Measurements from ENCODE around the gene RERE. TPM values are rescaled to one million over a fixed set of nuclear protein-coding genes. Genes with fewer than 3 reads are reported as not detected.

RERE gene
- total RNA-seq, 1 donor = 55.0 TPM

DNA sequence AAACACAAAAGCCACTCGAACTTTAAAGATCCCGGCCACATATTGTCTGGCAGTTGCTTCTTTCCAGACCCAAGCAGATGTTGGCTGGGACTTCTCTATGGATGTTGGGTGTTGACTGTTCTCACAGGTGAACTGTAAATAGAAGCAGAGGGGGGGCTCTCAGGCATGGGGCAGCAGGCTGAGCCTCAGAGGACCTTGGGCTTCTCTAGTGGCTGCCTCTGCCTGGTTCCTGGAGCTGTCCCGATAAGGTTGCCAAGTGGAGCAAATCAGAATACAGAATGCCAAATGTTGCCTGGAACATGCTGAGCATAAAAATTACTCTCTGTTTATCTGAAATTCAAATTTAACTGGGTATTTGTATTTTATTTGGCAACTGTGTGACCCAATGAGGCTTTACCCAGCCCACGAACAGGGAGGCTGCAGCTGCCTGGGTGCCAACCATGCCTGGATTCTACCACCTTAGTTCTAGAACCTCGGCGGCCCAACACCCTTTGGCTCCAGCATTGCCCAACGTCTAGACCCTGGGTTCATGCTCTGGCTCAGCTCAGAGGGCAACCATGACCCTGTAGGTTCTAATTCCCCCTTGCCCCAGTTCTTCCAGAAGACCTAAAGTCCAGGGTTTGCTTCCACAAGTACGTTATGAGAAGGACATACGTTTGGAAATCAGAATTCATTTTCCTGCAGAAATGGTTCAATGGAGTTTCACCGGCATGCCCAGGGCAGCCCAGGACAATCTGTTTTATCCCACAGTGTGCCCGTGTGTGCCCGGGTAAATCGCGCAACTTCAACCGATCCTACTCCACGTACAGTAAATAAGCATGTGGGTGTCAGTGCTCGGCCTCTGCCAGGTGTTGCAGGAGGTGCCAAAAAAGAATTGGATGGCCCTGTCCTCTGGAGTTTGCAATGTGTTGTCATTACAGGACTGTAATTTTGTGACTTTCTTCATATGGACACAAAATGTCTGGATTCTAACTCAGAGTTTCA lies 504.9 kb downstream of the RERE start:
- H4K20me1 ChIP-seq (ENCODE audit: insufficient read depth, low read length) = no peaks in the 10 kb centered on the region
- TF ChIP-seq, protein P1, sequence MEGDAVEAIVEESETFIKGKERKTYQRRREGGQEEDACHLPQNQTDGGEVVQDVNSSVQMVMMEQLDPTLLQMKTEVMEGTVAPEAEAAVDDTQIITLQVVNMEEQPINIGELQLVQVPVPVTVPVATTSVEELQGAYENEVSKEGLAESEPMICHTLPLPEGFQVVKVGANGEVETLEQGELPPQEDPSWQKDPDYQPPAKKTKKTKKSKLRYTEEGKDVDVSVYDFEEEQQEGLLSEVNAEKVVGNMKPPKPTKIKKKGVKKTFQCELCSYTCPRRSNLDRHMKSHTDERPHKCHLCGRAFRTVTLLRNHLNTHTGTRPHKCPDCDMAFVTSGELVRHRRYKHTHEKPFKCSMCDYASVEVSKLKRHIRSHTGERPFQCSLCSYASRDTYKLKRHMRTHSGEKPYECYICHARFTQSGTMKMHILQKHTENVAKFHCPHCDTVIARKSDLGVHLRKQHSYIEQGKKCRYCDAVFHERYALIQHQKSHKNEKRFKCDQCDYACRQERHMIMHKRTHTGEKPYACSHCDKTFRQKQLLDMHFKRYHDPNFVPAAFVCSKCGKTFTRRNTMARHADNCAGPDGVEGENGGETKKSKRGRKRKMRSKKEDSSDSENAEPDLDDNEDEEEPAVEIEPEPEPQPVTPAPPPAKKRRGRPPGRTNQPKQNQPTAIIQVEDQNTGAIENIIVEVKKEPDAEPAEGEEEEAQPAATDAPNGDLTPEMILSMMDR (IDR thresholded peaks at IDR 0.05; ENCODE audit: extremely low read depth, low read depth, low read length) = no peak

DNA sequence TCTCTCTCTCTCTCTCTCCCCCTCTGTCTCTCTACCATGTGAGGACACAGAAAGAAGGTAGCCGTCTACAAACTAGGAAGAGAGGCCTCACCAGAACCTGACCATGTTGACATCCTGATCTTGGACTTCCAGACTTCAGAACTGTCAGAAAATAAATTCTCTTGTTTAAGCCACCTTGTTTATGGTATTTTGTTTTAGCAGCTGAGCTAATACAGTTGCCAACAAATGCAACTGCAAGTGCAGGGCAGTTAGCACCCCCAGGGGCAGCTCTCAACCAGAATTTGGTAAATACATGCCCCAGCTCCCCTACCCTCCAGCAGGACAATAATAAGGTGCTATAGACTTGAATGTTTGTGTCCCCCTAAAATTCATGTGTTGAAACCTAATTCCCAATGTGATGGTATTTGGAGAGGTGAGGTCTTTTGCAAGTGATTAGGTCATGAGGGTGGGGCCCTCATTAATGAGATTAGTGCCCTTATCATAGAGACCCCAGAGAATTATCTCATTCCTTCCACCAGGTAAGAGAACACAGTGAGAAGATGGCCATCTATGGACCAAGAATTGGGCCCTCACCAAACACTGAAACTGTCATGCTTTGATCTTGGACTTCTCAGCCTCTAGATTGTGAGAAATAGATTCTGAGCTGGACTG lies 506.2 kb downstream of the RERE start:
- no peaks in the 10 kb centered on the region for H3K36me3 ChIP-seq (ENCODE audit: insufficient read depth, low read length)
- H3K27me3 ChIP-seq (ENCODE audit: insufficient read depth, low read length) = no peaks in the 10 kb centered on the region
- no peak for DNase-seq (ENCODE audit: insufficient read length, low spot score, missing footprints)
- H3K4me3 ChIP-seq (ENCODE audit: insufficient read depth, low read length) = no peak overlapping the region
- no peak overlapping the region for H2AFZ ChIP-seq (ENCODE audit: low read length)
- no peaks in the 10 kb centered on the region for H3K79me2 ChIP-seq (ENCODE audit: insufficient read depth, low read length)
- no peak overlapping the region for H3K27ac ChIP-seq (ENCODE audit: low read depth, low read length)
- no peaks in the 10 kb centered on the region for H3K9me3 ChIP-seq (ENCODE audit: low read depth, low read length)
- H3K4me2 ChIP-seq (ENCODE audit: insufficient read depth, low read length) = no peak overlapping the region
- peaks cover 3% of the 10 kb centered on the region for H3K4me1 ChIP-seq (ENCODE audit: insufficient read depth, low read length)
- TF ChIP-seq, protein P1 (IDR thresholded peaks at IDR 0.05; ENCODE audit: extremely low read depth, low read depth, low read length) = no peak
- H4K20me1 ChIP-seq (ENCODE audit: insufficient read depth, low read length) = no peaks in the 10 kb centered on the region

More for the DNA sequence above, 504.9 kb downstream of the RERE start:
- no peaks in the 10 kb centered on the region for H3K9me3 ChIP-seq (ENCODE audit: low read depth, low read length)
- H3K79me2 ChIP-seq (ENCODE audit: insufficient read depth, low read length) = no peaks in the 10 kb centered on the region
- no peak overlapping the region for H3K4me2 ChIP-seq (ENCODE audit: insufficient read depth, low read length)
- no peak overlapping the region for H3K4me3 ChIP-seq (ENCODE audit: insufficient read depth, low read length)
- H3K4me1 ChIP-seq (ENCODE audit: insufficient read depth, low read length) = peaks cover 4% of the 10 kb centered on the region
- H3K27ac ChIP-seq (ENCODE audit: low read depth, low read length) = no peak overlapping the region
- no peaks in the 10 kb centered on the region for H3K27me3 ChIP-seq (ENCODE audit: insufficient read depth, low read length)
- no peak overlapping the region for H2AFZ ChIP-seq (ENCODE audit: low read length)
- DNase-seq (ENCODE audit: insufficient read length, low spot score, missing footprints) = no peak
- H3K36me3 ChIP-seq (ENCODE audit: insufficient read depth, low read length) = no peaks in the 10 kb centered on the region

DNA sequence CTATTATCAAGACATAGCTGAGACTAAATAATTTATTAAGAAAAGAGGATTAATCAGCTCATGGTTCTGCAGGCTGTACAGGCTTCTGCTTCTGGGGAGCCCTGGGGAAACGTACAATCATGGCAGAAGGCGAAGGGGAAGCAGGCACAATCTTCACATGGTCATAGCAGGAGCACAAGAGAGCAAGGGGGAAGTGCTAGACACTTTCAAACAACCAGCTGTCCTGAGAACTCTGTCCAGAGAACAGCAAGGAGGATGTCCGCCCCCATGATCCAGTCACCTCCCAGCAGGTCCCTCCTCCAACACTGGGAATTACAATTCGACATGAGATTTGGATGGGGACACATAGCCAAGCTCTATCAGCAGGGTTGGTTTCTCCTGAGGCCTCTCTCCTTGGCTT lies 509.8 kb downstream of the RERE start:
- Histone ChIP-seq H3K4me3 (ENCODE audit: insufficient read depth, low read length) (no peak overlapping the region), H4K20me1 (ENCODE audit: insufficient read depth, low read length) (no peaks in the 10 kb centered on the region), H3K27ac (ENCODE audit: low read depth, low read length) (no peak overlapping the region), H3K36me3 (ENCODE audit: insufficient read depth, low read length) (no peaks in the 10 kb centered on the region), H2AFZ (ENCODE audit: low read length) (no peak overlapping the region), H3K4me1 (ENCODE audit: insufficient read depth, low read length) (peaks cover 7% of the 10 kb centered on the region), H3K27me3 (ENCODE audit: insufficient read depth, low read length) (no peaks in the 10 kb centered on the region), H3K9me3 (ENCODE audit: low read depth, low read length) (no peaks in the 10 kb centered on the region), H3K4me2 (ENCODE audit: insufficient read depth, low read length) (no peak overlapping the region), H3K79me2 (ENCODE audit: insufficient read depth, low read length) (no peaks in the 10 kb centered on the region)
- DNase-seq (ENCODE audit: insufficient read length, low spot score, missing footprints) = no peak
- TF ChIP-seq, protein P1 (IDR thresholded peaks at IDR 0.05; ENCODE audit: extremely low read depth, low read depth, low read length) = no peak

DNA sequence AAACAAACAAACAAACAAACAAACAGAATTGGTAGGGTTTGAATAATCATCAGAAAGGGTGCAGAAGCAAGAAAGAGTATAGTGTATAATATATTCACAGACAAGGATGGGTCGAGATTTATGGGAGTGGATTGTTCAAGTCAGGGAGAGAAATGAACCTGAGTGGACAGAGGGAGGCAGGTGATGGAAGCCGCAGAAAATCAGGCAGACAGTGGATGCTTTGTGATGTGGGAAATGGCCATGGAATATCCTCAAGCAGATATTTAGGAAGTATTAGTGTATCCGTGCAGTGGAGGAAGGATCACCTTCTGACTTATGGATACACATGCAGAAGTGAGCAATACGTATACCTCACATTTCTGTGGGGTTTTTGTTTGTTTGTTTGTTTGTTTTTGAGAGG lies 513.6 kb downstream of the RERE start:
- H3K79me2 ChIP-seq (ENCODE audit: insufficient read depth, low read length) = no peaks in the 10 kb centered on the region
- H3K27ac ChIP-seq (ENCODE audit: low read depth, low read length) = no peak overlapping the region
- no peak overlapping the region for H3K4me2 ChIP-seq (ENCODE audit: insufficient read depth, low read length)
- no peaks in the 10 kb centered on the region for H3K36me3 ChIP-seq (ENCODE audit: insufficient read depth, low read length)
- H4K20me1 ChIP-seq (ENCODE audit: insufficient read depth, low read length) = no peaks in the 10 kb centered on the region
- H3K4me1 ChIP-seq (ENCODE audit: insufficient read depth, low read length) = peaks cover 7% of the 10 kb centered on the region
- H3K27me3 ChIP-seq (ENCODE audit: insufficient read depth, low read length) = no peaks in the 10 kb centered on the region
- H3K4me3 ChIP-seq (ENCODE audit: insufficient read depth, low read length) = no peak overlapping the region
- TF ChIP-seq, protein P1 (IDR thresholded peaks at IDR 0.05; ENCODE audit: extremely low read depth, low read depth, low read length) = no peak
- H3K9me3 ChIP-seq (ENCODE audit: low read depth, low read length) = no peaks in the 10 kb centered on the region
- H2AFZ ChIP-seq (ENCODE audit: low read length) = no peak overlapping the region
- DNase-seq (ENCODE audit: insufficient read length, low spot score, missing footprints) = peak; percentile 46

Data from osteoblast (primary cell).